Caco-2 (cell line): ENCODE data around the gene MYBBP1A. TPM values are rescaled to one million over a fixed set of nuclear protein-coding genes. Genes with fewer than 3 reads are reported as not detected.

Source experiments
- BruUV-seq: library from RNA; stranded (reverse); fragments of 400-500 nt; replicated peaks from 2 replicates; lab custom pipeline; 2021; lab: Mats Ljungman, UMichigan
- CTCF ChIA-PET: fragments of 300-600 bp; sonication (Branson Sonifier 250); formaldehyde crosslinking; loops from one replicate; lab custom pipeline; 2022; ENCODE audit warnings: antibody characterized with exemption; lab: Charles Lee
- POLR2A ChIA-PET: fragments of 300-600 bp; sonication (Branson Sonifier 250); formaldehyde crosslinking; loops from one replicate; lab custom pipeline; 2022; ENCODE audit warnings: antibody characterized with exemption; lab: Charles Lee
- DNase-seq, 2 experiments: peaks; one replicate each; pipeline versions ENCODE4 v3.0.0 to v3.0.0-alpha.2; 2020 to 2022
- H3K27me3 ChIP-seq: replicated peaks from 2 replicates; pipeline ENCODE4 v1.6.0; 2011; ENCODE audit warnings: low read length; ENCODE audit not compliant: control insufficient read depth, insufficient read depth
- H3K36me3 ChIP-seq: 2 replicates; pipeline ENCODE4 v1.5.1; 2011; ENCODE audit warnings: low read length; ENCODE audit not compliant: control insufficient read depth, insufficient read depth
- H3K4me1 ChIP-seq: fragments of 250-450 bp; sonication (Bioruptor Pico); 2 replicates; pipeline ENCODE4 v1.5.1; 2020; ENCODE audit warnings: mild to moderate bottlenecking
- H3K4me3 ChIP-seq: 2 replicates; pipeline ENCODE4 v1.5.1; 2011; ENCODE audit warnings: low read depth, mild to moderate bottlenecking, control low read depth, low read length
- H3K9me3 ChIP-seq: fragments of 250-450 bp; sonication (Bioruptor Pico); 2 replicates; pipeline ENCODE4 v1.5.1; 2020; ENCODE audit warnings: mild to moderate bottlenecking, moderate library complexity
- H3K27ac Mint-ChIP-seq: one replicate; pipeline ENCODE4 v1.8.0; 2022; ENCODE audit warnings: mixed read lengths; ENCODE audit not compliant: unreplicated experiment
- H3K27me3 Mint-ChIP-seq: one replicate; pipeline ENCODE4 v1.8.0; 2022; ENCODE audit warnings: mixed read lengths; ENCODE audit not compliant: insufficient read depth, unreplicated experiment
- H3K36me3 Mint-ChIP-seq: one replicate; pipeline ENCODE4 v1.8.0; 2022; ENCODE audit warnings: mild to moderate bottlenecking, mixed read lengths; ENCODE audit not compliant: insufficient read depth, unreplicated experiment
- H3K4me1 Mint-ChIP-seq: one replicate; pipeline ENCODE4 v1.8.0; 2022; ENCODE audit warnings: low read depth, mixed read lengths; ENCODE audit not compliant: unreplicated experiment
- H3K4me3 Mint-ChIP-seq: one replicate; pipeline ENCODE4 v1.8.0; 2022; ENCODE audit warnings: mild to moderate bottlenecking, moderate library complexity, mixed read lengths; ENCODE audit not compliant: unreplicated experiment
- H3K9me3 Mint-ChIP-seq: one replicate; pipeline ENCODE4 v1.8.0; 2022; ENCODE audit warnings: mixed read lengths; ENCODE audit not compliant: unreplicated experiment
- CTCF ChIP-seq, 2 experiments: fragments of 200-600 bp in 1 of 2; IDR thresholded peaks; 1 replicate in 1 of 2; 2 replicates in 1 of 2; pipeline versions ENCODE4 v1.5.1 to v1.8.0; 2011 to 2022; ENCODE audit warnings: antibody characterized with exemption in 1 of 2, control low read depth in 1 of 2, inconsistent platforms in 1 of 2, low read depth in 1 of 2, low read length in 1 of 2, mild to moderate bottlenecking in 1 of 2, moderate library complexity in 1 of 2; ENCODE audit not compliant: insufficient read depth in 1 of 2, severe bottlenecking in 1 of 2, unreplicated experiment in 1 of 2
- intact Hi-C: fragments of 100-400 bp; cut with micrococcal nuclease; formaldehyde crosslinking; loops from one replicate; pipeline ENCODE4 v1.10.0; 2022; ENCODE audit not compliant: unreplicated experiment
- total RNA-seq: library from RNA; stranded (reverse); gene quantifications from 2 replicates; pipeline ENCODE4 v1.2.3, GENCODE V29; 2022

MYBBP1A gene
- total RNA-seq, 1 experiment from 2014 or later, result 44.5 TPM

GRCh38 chr17:4497101-4497824 lies 57.9 kb downstream of the MYBBP1A start:
- no peaks in the 10 kb centered on the region for H3K9me3 ChIP-seq
- H3K27me3 ChIP-seq, result no peaks in the 10 kb centered on the region
- H3K36me3 ChIP-seq, result no peaks in the 10 kb centered on the region
- Mint-ChIP-seq H3K27me3 (peaks cover 3% of the 10 kb centered on the region), H3K4me1 (peaks cover 19% of the 10 kb centered on the region), H3K36me3 (peaks cover 4% of the 10 kb centered on the region), H3K27ac (no peak overlapping the region), H3K9me3 (no peaks in the 10 kb centered on the region), H3K4me3 (no peak overlapping the region)
- H3K4me1 ChIP-seq, result no peaks in the 10 kb centered on the region
- no peak for TF ChIP-seq CTCF (IDR thresholded peaks at IDR 0.05; ENCODE audit: insufficient read depth in 1 of 2, low read depth in 1 of 2, low read length in 1 of 2, severe bottlenecking in 1 of 2, unreplicated experiment in 1 of 2)
- intact Hi-C loops, result no loop called here
- H3K4me3 ChIP-seq, result no peak overlapping the region
- ChIA-PET CTCF (no interaction called here), POLR2A (no interaction called here)
- DNase-seq, result no peak
- no TSS peak for BruUV-seq

- peaks cover 4% of the 10 kb centered on the region for H3K36me3 Mint-ChIP-seq
- H3K4me3 Mint-ChIP-seq, result no peak overlapping the region
- H3K9me3 ChIP-seq, result no peaks in the 10 kb centered on the region
- peaks cover 21% of the 10 kb centered on the region for H3K4me1 Mint-ChIP-seq
- TF ChIP-seq CTCF (IDR thresholded peaks at IDR 0.05; ENCODE audit: insufficient read depth in 1 of 2, low read depth in 1 of 2, low read length in 1 of 2, severe bottlenecking in 1 of 2, unreplicated experiment in 1 of 2), result no peak
- peak; percentile 78 to 82 for DNase-seq
- H3K4me1 ChIP-seq, result no peaks in the 10 kb centered on the region
- H3K27me3 Mint-ChIP-seq, result no peaks in the 10 kb centered on the region
- POLR2A ChIA-PET, result no interaction called here
- CTCF ChIA-PET, result interaction anchor here (0.8 kb wide), 1 partner anchor 77 kb away, joined by 3 read pairs; no protein-coding TSS in a partner anchor
- H3K4me3 ChIP-seq, result no peak overlapping the region
- intact Hi-C loops, result loop anchor here (5.0 kb wide), 1 partner anchor 71 kb away; no protein-coding TSS in a partner anchor
- no peaks in the 10 kb centered on the region for H3K36me3 ChIP-seq
- H3K9me3 Mint-ChIP-seq, result no peaks in the 10 kb centered on the region
- H3K27me3 ChIP-seq, result no peaks in the 10 kb centered on the region
- H3K27ac Mint-ChIP-seq, result no peak overlapping the region
- no TSS peak for BruUV-seq
Observed at GRCh38 chr17:4492721-4493561, 62.2 kb downstream of the MYBBP1A start.

GRCh38 chr17:4490637-4491061 lies 64.5 kb downstream of the MYBBP1A start:
- Mint-ChIP-seq H3K4me1 (peaks cover 21% of the 10 kb centered on the region), H3K9me3 (no peaks in the 10 kb centered on the region), H3K36me3 (peaks cover 4% of the 10 kb centered on the region), H3K27ac (no peak overlapping the region), H3K4me3 (no peak overlapping the region), H3K27me3 (no peaks in the 10 kb centered on the region)
- no TSS peak for BruUV-seq
- no peak for TF ChIP-seq CTCF (IDR thresholded peaks at IDR 0.05; ENCODE audit: insufficient read depth in 1 of 2, low read depth in 1 of 2, low read length in 1 of 2, severe bottlenecking in 1 of 2, unreplicated experiment in 1 of 2)
- Histone ChIP-seq H3K27me3 (no peaks in the 10 kb centered on the region), H3K4me1 (no peaks in the 10 kb centered on the region), H3K36me3 (no peaks in the 10 kb centered on the region), H3K4me3 (no peak overlapping the region), H3K9me3 (no peaks in the 10 kb centered on the region)
- POLR2A ChIA-PET, result no interaction called here
- peak; percentile 37 to 52 for DNase-seq
- intact Hi-C loops, result loop anchor here (1.0 to 5.0 kb wide), 2 partner anchors 36 to 68 kb away; no protein-coding TSS in a partner anchor
- CTCF ChIA-PET, result no interaction called here
